Measurements from ENCODE around the gene PTGIS. TPM values are rescaled to one million over a fixed set of nuclear protein-coding genes. Genes with fewer than 3 reads are reported as not detected.

The PTGIS gene
- total and polyA plus RNA-seq, 4 experiments from 2014 or later: not detected

DNA sequence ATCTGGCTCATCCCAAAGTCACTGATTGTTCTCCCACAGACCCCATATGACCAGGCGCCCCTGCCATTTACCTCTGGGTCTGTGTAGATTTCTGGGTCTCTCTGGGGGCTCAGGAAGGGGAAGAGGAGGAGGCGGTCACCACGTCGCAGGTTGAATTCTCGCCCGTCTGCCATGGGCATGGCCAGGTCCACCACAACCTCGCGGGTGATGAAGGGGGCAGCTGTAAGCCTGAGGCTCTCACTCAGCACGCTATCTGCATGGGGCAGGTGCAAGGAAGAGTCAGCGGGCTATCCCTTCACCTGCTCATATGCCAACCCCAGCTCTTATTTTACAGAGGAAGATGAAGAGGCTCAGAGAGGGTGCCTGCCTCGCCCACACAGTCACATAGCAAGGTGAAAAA lies 54.9 kb downstream of the PTGIS start:
- no peaks in the 10 kb centered on the region for H3K36me3 Mint-ChIP-seq
- no peaks in the 10 kb centered on the region for H3K4me1 ChIP-seq (ENCODE audit: insufficient read depth, low read length)
- no peaks in the 10 kb centered on the region for H3K9me3 ChIP-seq (ENCODE audit: control insufficient read depth in 1 of 2, low read length in 2 of 2)
- no peak overlapping the region for H3K27ac ChIP-seq (ENCODE audit: low read depth, low read length)
- H3K9me3 Mint-ChIP-seq: no peaks in the 10 kb centered on the region
- no peak for DNase-seq
- no peak overlapping the region for H3K27ac Mint-ChIP-seq
- ChIA-PET POLR2A (ENCODE audit: partially characterized antibody) (no interaction called here), CTCF (ENCODE audit: partially characterized antibody) (no interaction called here)
- no peak overlapping the region for H3K4me3 ChIP-seq (ENCODE audit: low read length in 2 of 2)
- H3K36me3 ChIP-seq (ENCODE audit: insufficient read depth, low read length): no peaks in the 10 kb centered on the region
- H3K4me3 Mint-ChIP-seq: no peak overlapping the region
- H3K27me3 Mint-ChIP-seq: peaks cover 27% of the 10 kb centered on the region in 2 donors
- H3K4me1 Mint-ChIP-seq: peaks cover 4 to 5% (median 4%) of the 10 kb centered on the region in 4 donors
- H3K27me3 ChIP-seq (ENCODE audit: insufficient read depth, low read length): peaks cover 5% of the 10 kb centered on the region
- intact Hi-C loops (cut with micrococcal nuclease): no loop called here

DNA sequence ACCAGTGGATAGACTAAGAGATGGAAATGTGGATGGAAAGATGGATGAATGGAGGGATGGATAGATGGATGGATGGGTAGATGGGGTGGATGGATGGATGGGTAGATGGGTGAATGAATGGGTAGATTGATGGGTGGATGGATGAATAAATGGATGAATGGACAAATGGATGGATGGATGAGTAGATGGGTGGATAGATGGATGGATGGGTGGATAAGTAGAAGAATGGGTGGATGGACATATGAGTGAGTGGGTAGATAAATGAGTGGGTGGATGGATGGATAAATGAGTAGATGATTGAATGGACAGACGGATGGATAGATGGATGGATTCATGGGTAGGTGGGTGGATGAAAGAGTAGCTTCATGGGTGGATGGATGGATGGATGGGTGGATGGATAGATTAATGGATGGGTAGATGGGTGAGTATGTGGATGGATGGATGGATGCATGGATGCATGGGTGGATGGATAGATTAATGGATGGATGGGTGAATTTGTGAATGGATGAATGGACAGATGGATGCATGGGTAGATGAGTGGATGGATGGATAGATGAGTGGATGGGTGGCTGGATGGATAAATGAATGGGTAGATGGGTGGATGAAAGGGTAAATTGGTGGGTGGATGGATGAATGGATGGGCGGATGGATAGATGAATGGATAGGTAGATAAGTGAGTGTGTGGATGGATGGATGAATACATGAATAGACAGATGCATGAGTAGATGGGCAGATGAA lies 56.0 kb downstream of the PTGIS start:
- H3K9me3 Mint-ChIP-seq: no peaks in the 10 kb centered on the region
- peaks cover 5% of the 10 kb centered on the region for H3K27me3 ChIP-seq (ENCODE audit: insufficient read depth, low read length)
- no peak overlapping the region for H3K27ac Mint-ChIP-seq
- H3K27ac ChIP-seq (ENCODE audit: low read depth, low read length): no peak overlapping the region
- H3K4me1 Mint-ChIP-seq: peaks cover 4 to 5% (median 4%) of the 10 kb centered on the region in 4 donors
- no peak for DNase-seq
- no peak overlapping the region for H3K4me3 ChIP-seq (ENCODE audit: low read length in 2 of 2)
- H3K9me3 ChIP-seq (ENCODE audit: control insufficient read depth in 1 of 2, low read length in 2 of 2): no peaks in the 10 kb centered on the region
- CTCF ChIA-PET (ENCODE audit: partially characterized antibody): interaction anchor here (1.2 kb wide), 1 partner anchor 89 kb away, joined by 3 read pairs; no protein-coding TSS in a partner anchor
- intact Hi-C loops (cut with micrococcal nuclease): no loop called here
- H3K27me3 Mint-ChIP-seq: peaks cover 31 to 34% of the 10 kb centered on the region in 2 donors
- H3K36me3 Mint-ChIP-seq: no peaks in the 10 kb centered on the region
- H3K4me1 ChIP-seq (ENCODE audit: insufficient read depth, low read length): no peaks in the 10 kb centered on the region
- no peak overlapping the region for H3K4me3 Mint-ChIP-seq
- POLR2A ChIA-PET (ENCODE audit: partially characterized antibody): no interaction called here
- no peaks in the 10 kb centered on the region for H3K36me3 ChIP-seq (ENCODE audit: insufficient read depth, low read length)

DNA sequence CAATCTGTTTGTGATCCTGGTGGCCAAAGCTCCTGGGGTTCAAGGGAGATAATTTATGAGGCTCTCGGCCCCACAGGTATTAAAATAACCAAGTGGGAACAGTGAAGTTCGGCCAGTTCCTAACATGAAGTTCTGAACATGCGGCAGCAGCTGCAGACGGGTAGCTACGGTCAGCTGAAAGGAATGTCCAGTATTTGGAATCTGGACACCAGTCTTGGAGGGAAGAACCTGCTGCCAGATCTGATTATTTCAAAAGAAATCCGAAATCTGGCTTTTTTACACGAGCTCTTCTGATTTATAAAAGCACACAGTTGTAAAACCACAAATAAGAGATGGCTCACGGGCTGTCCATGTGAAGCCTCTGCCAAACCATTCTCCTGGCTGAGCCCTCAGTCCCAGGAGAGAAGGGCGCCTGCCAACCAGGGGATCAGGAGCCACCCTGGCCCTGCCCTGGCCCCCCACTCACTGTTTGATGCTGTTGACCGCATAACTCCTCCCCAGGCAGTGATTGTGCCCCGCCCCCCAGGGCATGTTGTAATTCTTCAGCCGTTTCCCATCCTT lies 57.3 kb downstream of the PTGIS start:
- no peaks in the 10 kb centered on the region for H3K9me3 Mint-ChIP-seq
- H3K27me3 ChIP-seq (ENCODE audit: insufficient read depth, low read length): peaks cover 5% of the 10 kb centered on the region
- intact Hi-C loops (cut with micrococcal nuclease): no loop called here

GRCh38 chr20:49508435-49509199 lies 59.3 kb downstream of the PTGIS start:
- ChIA-PET POLR2A (ENCODE audit: partially characterized antibody) (no interaction called here), CTCF (ENCODE audit: partially characterized antibody) (interaction anchor here (1.3 kb wide), 1 partner anchor 17 kb away, joined by 3 read pairs; no protein-coding TSS in a partner anchor)
- H3K9me3 ChIP-seq (ENCODE audit: control insufficient read depth in 1 of 2, low read length in 2 of 2): no peaks in the 10 kb centered on the region
- H3K9me3 Mint-ChIP-seq: peaks cover 0 to under 1% (median 0%) of the 10 kb centered on the region in 8 donors
- H3K27ac ChIP-seq (ENCODE audit: low read depth, low read length): no peak overlapping the region
- intact Hi-C loops (cut with micrococcal nuclease): loop anchor here (1.0 kb wide), 1 partner anchor 174 kb away; no protein-coding TSS in a partner anchor
- H3K36me3 Mint-ChIP-seq: no peaks in the 10 kb centered on the region
- peaks cover 40 to 42% of the 10 kb centered on the region in 2 donors for H3K27me3 Mint-ChIP-seq
- H3K27ac Mint-ChIP-seq: peak overlapping the region in 1 of 7 donors; percentile 68
- peaks cover 4 to 5% (median 4%) of the 10 kb centered on the region in 4 donors for H3K4me1 Mint-ChIP-seq
- H3K4me3 ChIP-seq (ENCODE audit: low read length in 2 of 2): no peak overlapping the region
- H3K4me3 Mint-ChIP-seq: peak overlapping the region in 3 of 8 donors; percentile 48 to 63 (median 53)
- no peaks in the 10 kb centered on the region for H3K4me1 ChIP-seq (ENCODE audit: insufficient read depth, low read length)
- H3K27me3 ChIP-seq (ENCODE audit: insufficient read depth, low read length): peaks cover 5% of the 10 kb centered on the region
- DNase-seq: peak in 4 of 5 donors; percentile 16 to 30 (median 22)
- H3K36me3 ChIP-seq (ENCODE audit: insufficient read depth, low read length): no peaks in the 10 kb centered on the region

More for the DNA sequence above, 57.3 kb downstream of the PTGIS start:
- Mint-ChIP-seq H3K27me3 (peaks cover 37 to 38% of the 10 kb centered on the region in 2 donors), H3K36me3 (no peaks in the 10 kb centered on the region), H3K4me1 (peaks cover 4 to 5% (median 4%) of the 10 kb centered on the region in 4 donors), H3K27ac (no peak overlapping the region), H3K4me3 (no peak overlapping the region)
- no peaks in the 10 kb centered on the region for H3K4me1 ChIP-seq (ENCODE audit: insufficient read depth, low read length)
- CTCF ChIA-PET (ENCODE audit: partially characterized antibody): interaction anchor here (1.0 kb wide), 1 partner anchor 11 kb away, joined by 3 read pairs; no protein-coding TSS in a partner anchor
- H3K36me3 ChIP-seq (ENCODE audit: insufficient read depth, low read length): no peaks in the 10 kb centered on the region
- no peak for DNase-seq
- H3K27ac ChIP-seq (ENCODE audit: low read depth, low read length): no peak overlapping the region
- no peak overlapping the region for H3K4me3 ChIP-seq (ENCODE audit: low read length in 2 of 2)
- POLR2A ChIA-PET (ENCODE audit: partially characterized antibody): no interaction called here
- H3K9me3 ChIP-seq (ENCODE audit: control insufficient read depth in 1 of 2, low read length in 2 of 2): no peaks in the 10 kb centered on the region

DNA sequence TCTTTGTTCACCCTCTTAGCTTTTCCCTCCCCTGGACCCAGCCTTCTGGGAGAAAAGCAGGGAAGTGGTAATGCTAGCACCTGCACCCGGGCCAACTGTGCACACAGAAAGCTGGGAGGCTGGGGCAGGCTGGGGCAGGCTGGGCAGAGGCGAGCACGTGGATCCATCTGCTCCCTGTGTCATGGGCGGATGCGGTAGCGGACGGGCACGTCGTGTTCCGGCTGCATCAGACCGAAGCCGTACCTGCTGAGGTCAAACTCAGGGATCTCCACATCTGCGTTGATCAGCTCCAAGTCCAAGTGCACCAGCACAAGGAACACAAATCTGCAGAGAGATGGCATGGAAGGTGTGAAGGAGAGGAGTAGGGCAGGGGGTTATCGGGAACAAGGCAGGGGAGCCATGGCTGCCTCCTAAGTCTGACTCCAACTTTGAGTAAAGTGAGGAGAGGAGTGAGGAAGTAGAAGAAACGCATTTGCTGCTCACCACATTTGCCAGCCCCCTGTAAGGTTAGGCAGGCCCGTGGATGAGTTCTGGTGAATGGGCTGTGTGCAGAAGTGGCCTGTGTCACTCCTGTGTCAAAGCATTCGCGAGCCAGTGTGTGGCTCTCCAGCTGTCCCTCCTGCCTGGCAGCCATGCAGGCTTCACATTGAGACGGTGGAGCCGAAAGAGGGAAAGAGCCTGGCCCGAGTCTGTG lies 60.0 kb downstream of the PTGIS start:
- Mint-ChIP-seq H3K27ac (no peak overlapping the region), H3K4me3 (peak overlapping the region in 1 of 8 donors; percentile 30), H3K9me3 (peaks cover 0 to 2% (median 0%) of the 10 kb centered on the region in 8 donors), H3K4me1 (peaks cover 4 to 5% (median 4%) of the 10 kb centered on the region in 4 donors), H3K36me3 (no peaks in the 10 kb centered on the region), H3K27me3 (peaks cover 38 to 45% of the 10 kb centered on the region in 2 donors)
- ChIA-PET POLR2A (ENCODE audit: partially characterized antibody) (no interaction called here), CTCF (ENCODE audit: partially characterized antibody) (interaction anchor here (1.3 to 1.6 kb wide), 2 partner anchors 18 to 173 kb away, joined by 3 to 4 read pairs; no protein-coding TSS in a partner anchor)
- H3K27me3 ChIP-seq (ENCODE audit: insufficient read depth, low read length): peaks cover 9% of the 10 kb centered on the region
- no peaks in the 10 kb centered on the region for H3K36me3 ChIP-seq (ENCODE audit: insufficient read depth, low read length)
- no peaks in the 10 kb centered on the region for H3K4me1 ChIP-seq (ENCODE audit: insufficient read depth, low read length)
- no peaks in the 10 kb centered on the region for H3K9me3 ChIP-seq (ENCODE audit: control insufficient read depth in 1 of 2, low read length in 2 of 2)
- H3K4me3 ChIP-seq (ENCODE audit: low read length in 2 of 2): no peak overlapping the region
- intact Hi-C loops (cut with micrococcal nuclease): loop anchor here (1.0 kb wide), 1 partner anchor 174 kb away; no protein-coding TSS in a partner anchor
- DNase-seq: no peak
- no peak overlapping the region for H3K27ac ChIP-seq (ENCODE audit: low read depth, low read length)

DNA sequence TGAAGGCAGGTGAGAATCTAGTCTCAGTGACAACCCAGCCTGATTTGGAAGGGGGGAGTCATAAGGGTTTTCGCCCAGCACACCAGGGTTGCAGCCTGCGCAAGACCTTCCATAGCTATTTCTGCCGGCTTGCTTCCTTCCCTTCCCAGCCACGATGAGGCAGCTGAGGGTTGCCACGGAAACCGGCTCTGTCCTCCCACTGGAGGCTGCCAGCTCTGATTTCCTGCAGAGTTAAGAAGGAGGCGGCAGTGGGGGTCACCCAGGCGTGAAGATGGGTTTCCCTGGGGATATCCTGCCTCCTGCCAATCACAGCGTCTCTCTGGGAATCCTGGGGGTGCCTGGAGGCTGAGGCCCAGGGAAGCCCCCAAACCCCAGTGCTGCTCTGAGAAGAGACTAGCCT lies 62.4 kb downstream of the PTGIS start:
- Mint-ChIP-seq H3K27me3 (peaks cover 35 to 48% of the 10 kb centered on the region in 2 donors), H3K4me3 (no peak overlapping the region), H3K36me3 (no peaks in the 10 kb centered on the region), H3K9me3 (peaks cover 0 to 2% (median 0%) of the 10 kb centered on the region in 8 donors), H3K27ac (no peak overlapping the region), H3K4me1 (peaks cover 4 to 5% (median 4%) of the 10 kb centered on the region in 4 donors)
- ChIA-PET CTCF (ENCODE audit: partially characterized antibody) (interaction anchor here (0.7 to 1.0 kb wide), 3 partner anchors 15 to 36 kb away, joined by 3 read pairs; no protein-coding TSS in a partner anchor), POLR2A (ENCODE audit: partially characterized antibody) (no interaction called here)
- Histone ChIP-seq H3K27me3 (ENCODE audit: insufficient read depth, low read length) (peaks cover 9% of the 10 kb centered on the region), H3K36me3 (ENCODE audit: insufficient read depth, low read length) (no peaks in the 10 kb centered on the region), H3K4me3 (ENCODE audit: low read length in 2 of 2) (no peak overlapping the region), H3K27ac (ENCODE audit: low read depth, low read length) (no peak overlapping the region), H3K4me1 (ENCODE audit: insufficient read depth, low read length) (no peaks in the 10 kb centered on the region), H3K9me3 (ENCODE audit: control insufficient read depth in 1 of 2, low read length in 2 of 2) (no peaks in the 10 kb centered on the region)
- intact Hi-C loops (cut with micrococcal nuclease): no loop called here
- DNase-seq: no peak

Measured in CD4-positive, alpha-beta memory T cell (primary cell).